IPS DF 19.7 (cell line): ENCODE data around the gene NDUFB8.

Experiments used
- DNase-seq: peaks from one replicate; pipeline ENCODE4 v3.0.0-alpha.2; 2013; ENCODE audit warnings: low read depth, low spot score

NDUFB8 gene

GRCh38 chr10:100507357-100507732 lies 22.3 kb downstream of the NDUFB8 start:
- no peak for DNase-seq

GRCh38 chr10:100506596-100507356 lies 22.9 kb downstream of the NDUFB8 start:
- no peak for DNase-seq

- no peak for DNase-seq
Measured at GRCh38 chr10:100505164-100505563, 24.5 kb downstream of the NDUFB8 start.

- no peak for DNase-seq
Measured at GRCh38 chr10:100504096-100504495, 25.6 kb downstream of the NDUFB8 start.

- DNase-seq: no peak
Measured at GRCh38 chr10:100502926-100503494, 26.7 kb downstream of the NDUFB8 start.

- no peak for DNase-seq
Measured at GRCh38 chr10:100501423-100501822, 28.2 kb downstream of the NDUFB8 start.

GRCh38 chr10:100498059-100498458 lies 31.6 kb downstream of the NDUFB8 start:
- no peak for DNase-seq

GRCh38 chr10:100496567-100496966 lies 33.1 kb downstream of the NDUFB8 start:
- no peak for DNase-seq

GRCh38 chr10:100490531-100490930 lies 39.1 kb downstream of the NDUFB8 start:
- no peak for DNase-seq

GRCh38 chr10:100489396-100489795 lies 40.3 kb downstream of the NDUFB8 start:
- DNase-seq: no peak

GRCh38 chr10:100487529-100487928 lies 42.1 kb downstream of the NDUFB8 start:
- no peak for DNase-seq

- peak; percentile 48 for DNase-seq
Measured at GRCh38 chr10:100485801-100486495, 43.7 kb downstream of the NDUFB8 start.

- DNase-seq: no peak
Measured at GRCh38 chr10:100485366-100485765, 44.3 kb downstream of the NDUFB8 start.

- no peak for DNase-seq
Measured at GRCh38 chr10:100483876-100484666, 45.6 kb downstream of the NDUFB8 start.

- no peak for DNase-seq
Measured at GRCh38 chr10:100482834-100483185, 46.9 kb downstream of the NDUFB8 start.

- peak; percentile 71 for DNase-seq
Measured at GRCh38 chr10:100482181-100482833, 47.4 kb downstream of the NDUFB8 start.

- DNase-seq: peak; percentile 71
Measured at GRCh38 chr10:100481462-100482081, 48.1 kb downstream of the NDUFB8 start.

- DNase-seq: no peak
Measured at GRCh38 chr10:100480002-100480401, 49.7 kb downstream of the NDUFB8 start.

GRCh38 chr10:100479037-100479436 lies 50.6 kb downstream of the NDUFB8 start:
- no peak for DNase-seq

GRCh38 chr10:100477970-100478369 lies 51.7 kb downstream of the NDUFB8 start:
- DNase-seq: no peak
